Measurements from ENCODE around the gene CALB2. TPM values are rescaled to one million over a fixed set of nuclear protein-coding genes. Genes with fewer than 3 reads are reported as not detected.
A peak's percentile ranks its signal among the peaks of the same experiment; 100 is the strongest.

The CALB2 gene
- total and polyA plus RNA-seq, 2 of the 13 experiments (the other 11 are each of a cell fraction or from before 2014, with no cell fraction given) = 0.37 to 0.40 TPM

DNA sequence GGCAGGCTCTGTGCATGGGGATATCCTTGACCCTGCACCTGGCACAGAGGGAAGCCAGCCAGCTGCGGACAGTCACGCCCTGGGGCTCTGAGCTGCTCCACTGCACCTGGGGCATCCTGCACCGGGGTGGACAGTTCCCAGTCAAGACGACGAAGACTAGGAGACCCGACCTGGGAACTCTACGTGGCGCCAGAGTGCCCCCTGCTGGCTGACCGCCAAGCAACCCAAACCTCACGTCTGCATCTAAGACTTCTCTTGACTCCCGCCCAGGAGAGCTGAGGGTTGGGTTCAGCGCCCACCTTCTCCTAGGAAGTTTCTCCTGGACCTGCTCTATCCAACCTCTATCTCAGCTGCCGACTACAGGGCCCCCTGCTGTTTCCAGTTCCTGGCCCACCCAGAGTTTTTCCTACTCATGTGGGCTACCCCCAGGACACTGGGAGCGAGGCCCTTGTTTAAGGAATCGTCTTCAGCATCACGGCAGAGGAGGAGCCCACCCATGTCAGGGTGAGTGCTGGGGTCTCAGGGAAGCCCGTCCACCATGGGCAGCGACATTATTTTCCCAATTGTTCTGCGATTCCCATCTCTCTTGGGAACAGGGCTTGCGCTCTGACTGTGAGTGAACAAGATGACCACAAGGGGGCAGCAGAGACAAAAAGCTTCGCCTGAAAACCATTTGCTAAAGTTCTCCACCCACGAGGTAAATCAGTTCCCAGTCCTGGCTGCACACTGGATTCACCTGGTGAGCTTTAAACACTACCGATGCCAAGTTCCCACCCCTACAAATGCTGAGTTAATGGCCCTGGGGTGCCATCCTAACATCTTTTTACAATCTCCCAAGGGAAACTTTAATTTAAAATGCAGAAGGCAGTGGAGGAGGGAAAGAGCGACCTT lies 54.0 kb downstream of the CALB2 start (continued):
- TF ChIP-seq, protein P1, sequence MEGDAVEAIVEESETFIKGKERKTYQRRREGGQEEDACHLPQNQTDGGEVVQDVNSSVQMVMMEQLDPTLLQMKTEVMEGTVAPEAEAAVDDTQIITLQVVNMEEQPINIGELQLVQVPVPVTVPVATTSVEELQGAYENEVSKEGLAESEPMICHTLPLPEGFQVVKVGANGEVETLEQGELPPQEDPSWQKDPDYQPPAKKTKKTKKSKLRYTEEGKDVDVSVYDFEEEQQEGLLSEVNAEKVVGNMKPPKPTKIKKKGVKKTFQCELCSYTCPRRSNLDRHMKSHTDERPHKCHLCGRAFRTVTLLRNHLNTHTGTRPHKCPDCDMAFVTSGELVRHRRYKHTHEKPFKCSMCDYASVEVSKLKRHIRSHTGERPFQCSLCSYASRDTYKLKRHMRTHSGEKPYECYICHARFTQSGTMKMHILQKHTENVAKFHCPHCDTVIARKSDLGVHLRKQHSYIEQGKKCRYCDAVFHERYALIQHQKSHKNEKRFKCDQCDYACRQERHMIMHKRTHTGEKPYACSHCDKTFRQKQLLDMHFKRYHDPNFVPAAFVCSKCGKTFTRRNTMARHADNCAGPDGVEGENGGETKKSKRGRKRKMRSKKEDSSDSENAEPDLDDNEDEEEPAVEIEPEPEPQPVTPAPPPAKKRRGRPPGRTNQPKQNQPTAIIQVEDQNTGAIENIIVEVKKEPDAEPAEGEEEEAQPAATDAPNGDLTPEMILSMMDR (CRISPR knock-in tag; IDR thresholded peaks at IDR 0.05) = peak; percentile 90
- TF ChIP-seq, protein P2, sequence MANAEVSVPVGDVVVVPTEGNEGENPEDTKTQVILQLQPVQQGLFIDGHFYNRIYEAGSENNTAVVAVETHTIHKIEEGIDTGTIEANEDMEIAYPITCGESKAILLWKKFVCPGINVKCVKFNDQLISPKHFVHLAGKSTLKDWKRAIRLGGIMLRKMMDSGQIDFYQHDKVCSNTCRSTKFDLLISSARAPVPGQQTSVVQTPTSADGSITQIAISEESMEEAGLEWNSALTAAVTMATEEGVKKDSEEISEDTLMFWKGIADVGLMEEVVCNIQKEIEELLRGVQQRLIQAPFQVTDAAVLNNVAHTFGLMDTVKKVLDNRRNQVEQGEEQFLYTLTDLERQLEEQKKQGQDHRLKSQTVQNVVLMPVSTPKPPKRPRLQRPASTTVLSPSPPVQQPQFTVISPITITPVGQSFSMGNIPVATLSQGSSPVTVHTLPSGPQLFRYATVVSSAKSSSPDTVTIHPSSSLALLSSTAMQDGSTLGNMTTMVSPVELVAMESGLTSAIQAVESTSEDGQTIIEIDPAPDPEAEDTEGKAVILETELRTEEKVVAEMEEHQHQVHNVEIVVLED (CRISPR knock-in tag; IDR thresholded peaks at IDR 0.05; ENCODE audit: borderline replicate concordance) = no peak
- no peak for TF ChIP-seq CENPT (CRISPR knock-in tag; IDR thresholded peaks at IDR 0.05; ENCODE audit: low read depth)
- no peak for TF ChIP-seq ZZZ3 (CRISPR knock-in tag; IDR thresholded peaks at IDR 0.05; ENCODE audit: borderline replicate concordance)
- no peak for TF ChIP-seq ZNF660 (CRISPR knock-in tag; IDR thresholded peaks at IDR 0.05; ENCODE audit: borderline replicate concordance, low read depth)
- no peak for TF ChIP-seq ATRX (CRISPR knock-in tag; IDR thresholded peaks at IDR 0.05; ENCODE audit: borderline replicate concordance)
- 0 out of 2 replicates have a peak, but pooled peaks have one; percentile 21 for TF ChIP-seq PHF8 (CRISPR knock-in tag; IDR thresholded peaks at IDR 0.05)
- no peak for TF ChIP-seq PCBP1 (IDR thresholded peaks at IDR 0.05; ENCODE audit: borderline replicate concordance, low read depth, low read length)
- TF ChIP-seq ZNF577 (CRISPR knock-in tag; IDR thresholded peaks at IDR 0.05; ENCODE audit: borderline replicate concordance, low read depth) = no peak
- TF ChIP-seq ZNF224 (CRISPR knock-in tag; IDR thresholded peaks at IDR 0.05) = 0 out of 2 replicates have a peak, but pooled peaks have one; percentile 40
- no peak for TF ChIP-seq EHMT2 (IDR thresholded peaks at IDR 0.05; ENCODE audit: borderline replicate concordance, low read depth, low read length)
- TF ChIP-seq SCMH1 (CRISPR knock-in tag; IDR thresholded peaks at IDR 0.05; ENCODE audit: borderline replicate concordance) = no peak
- TF ChIP-seq FOXM1 (CRISPR knock-in tag; IDR thresholded peaks at IDR 0.05) = no peak
- 0 out of 2 replicates have a peak, but pooled peaks have one; percentile 27 for TF ChIP-seq RFXAP (CRISPR knock-in tag; IDR thresholded peaks at IDR 0.05; ENCODE audit: borderline replicate concordance)
